Lower leg skin (tissue), 4 donors: ENCODE results near the gene BTNL9. TPM values are rescaled to one million over a fixed set of nuclear protein-coding genes. Genes with fewer than 3 reads are reported as not detected.

ENCODE experiments used
- DNase-seq, 2 donors: peaks; one replicate each; pipeline ENCODE4 v3.0.0-alpha.2; 2019; ENCODE audit warnings: low spot score in 2 of 2
- H3K4me3 ChIP-seq: fragments of 200-600 bp; sonication (generic); 2 replicates; pipeline ENCODE4 v1.5.1; 2017; ENCODE audit warnings: mild to moderate bottlenecking, low read depth; ENCODE audit not compliant: poor library complexity, severe bottlenecking
- CTCF ChIP-seq, 3 donors: fragments of 450-650 bp; IDR thresholded peaks; one replicate each; pipeline ENCODE4 v1.5.1; 2016; ENCODE audit warnings: antibody characterized with exemption in 3 of 3, mild to moderate bottlenecking in 3 of 3, moderate library complexity in 2 of 3
- POLR2A ChIP-seq, 2 donors: fragments of 450-650 bp; IDR thresholded peaks; one replicate each; pipeline ENCODE4 v1.6.1; 2016 to 2017; ENCODE audit warnings: antibody characterized with exemption in 2 of 2, mild to moderate bottlenecking in 1 of 2, moderate library complexity in 1 of 2
- WGBS, 2 donors: methylation state at CpG; one replicate each; pipeline ENCODE4 v1.1.5; 2018; 5-methylcytosine and 5-hydroxymethylcytosine counted together
- intact Hi-C: fragments of 100-400 bp; cut with DNase I; formaldehyde crosslinking; loops from one replicate; pipeline ENCODE4 v1.15.0; 2023; ENCODE audit warnings: low total_unique reads
- total RNA-seq, 4 donors: library from RNA; depleted of rRNA; stranded (reverse); fragments of >200 nt; gene quantifications; one replicate each; pipeline ENCODE4 v1.1.0, GENCODE V29; 2016

Gene BTNL9
- total RNA-seq, 4 donors from 2014 or later, result 11.7 to 26.6 (median 16.2) TPM

DNA sequence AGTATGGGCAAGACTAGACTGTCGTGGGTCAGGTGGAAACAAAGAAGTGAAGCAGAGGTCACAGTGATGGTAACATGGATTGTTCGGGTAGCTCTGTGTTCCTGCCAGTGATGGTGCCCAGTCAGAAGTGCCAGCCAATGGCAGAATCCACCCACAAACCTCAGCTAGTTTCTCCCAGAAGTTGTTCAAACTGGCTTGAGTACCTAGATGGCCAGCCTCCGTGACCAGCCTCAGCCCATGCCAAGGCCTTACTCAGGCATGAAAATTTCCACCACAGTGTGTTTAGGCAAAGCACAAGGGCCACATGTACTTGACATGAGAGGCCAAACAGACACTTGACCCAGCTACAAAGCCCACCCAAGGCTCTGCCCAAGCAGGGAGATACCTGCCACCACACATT lies 19.4 kb upstream of the BTNL9 start:
- TF ChIP-seq CTCF (IDR thresholded peaks at IDR 0.05) (no peak), POLR2A (IDR thresholded peaks at IDR 0.05) (no peak)
- 81 to 90% methylated on average over 3 of the region's 3 CpGs for WGBS, 2 donors
- H3K4me3 ChIP-seq, result no peak overlapping the region
- intact Hi-C loops, result no loop called here
- peak in 1 of 2 donors; percentile 70 for DNase-seq

- H3K4me3 ChIP-seq, result no peak overlapping the region
- TF ChIP-seq CTCF (IDR thresholded peaks at IDR 0.05) (no peak), POLR2A (IDR thresholded peaks at IDR 0.05) (no peak)
- intact Hi-C loops, result no loop called here
- 44 to 50% methylated on average over 1 of the region's 1 CpG for WGBS, 2 donors
- no peak for DNase-seq
These were observed 15.6 kb upstream of the BTNL9 start for GRCh38 chr5:181024245-181025064.

GRCh38 chr5:181027452-181028031 lies 12.5 kb upstream of the BTNL9 start:
- H3K4me3 ChIP-seq, result no peak overlapping the region
- intact Hi-C loops, result no loop called here
- WGBS, 2 donors, result 90% methylated on average over 11 of the region's 11 CpGs
- no peak for TF ChIP-seq CTCF (IDR thresholded peaks at IDR 0.05)
- TF ChIP-seq POLR2A (IDR thresholded peaks at IDR 0.05), result no peak
- DNase-seq, result no peak

GRCh38 chr5:181028032-181028819 lies 11.8 kb upstream of the BTNL9 start:
- no peak overlapping the region for H3K4me3 ChIP-seq
- no peak for DNase-seq
- TF ChIP-seq CTCF (IDR thresholded peaks at IDR 0.05), result no peak
- TF ChIP-seq POLR2A (IDR thresholded peaks at IDR 0.05), result no peak
- intact Hi-C loops, result no loop called here
- 83 to 84% methylated on average over 26 of the region's 26 CpGs for WGBS, 2 donors

DNA sequence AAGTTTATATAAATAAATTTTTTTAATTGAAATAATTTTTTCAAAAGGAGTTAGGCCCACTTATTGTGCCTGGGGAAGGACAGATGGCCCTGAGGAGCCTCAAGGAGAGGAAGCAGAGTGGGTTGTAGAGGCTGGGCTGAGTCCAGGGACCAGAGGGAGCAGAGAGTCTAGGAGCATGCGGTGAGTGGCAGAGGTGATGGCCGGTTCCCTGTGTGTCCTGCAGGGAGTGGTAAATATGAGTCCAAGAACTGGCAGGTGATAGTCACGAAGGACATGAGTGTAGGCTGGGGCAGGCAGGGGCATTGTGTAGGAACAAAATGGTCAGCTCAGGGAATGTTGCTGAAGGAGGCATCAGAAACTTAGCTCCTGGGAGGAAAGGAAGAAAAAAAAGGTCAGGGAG lies 8.3 kb upstream of the BTNL9 start:
- no peak for DNase-seq
- WGBS, 2 donors, result 88 to 91% methylated on average over 3 of the region's 3 CpGs
- H3K4me3 ChIP-seq, result no peak overlapping the region
- no peak for TF ChIP-seq CTCF (IDR thresholded peaks at IDR 0.05)
- intact Hi-C loops, result no loop called here
